ENCODE data around the gene PNMA1. TPM values are rescaled to one million over a fixed set of nuclear protein-coding genes. Genes with fewer than 3 reads are reported as not detected.
"Not testable (repeated sequence)": the region's sequence is repeated elsewhere in the genome, so short reads cannot be mapped to it uniquely, and the experiment has no call there.

The PNMA1 gene
- total RNA-seq, 1 donor from 2014 or later = 49.3 TPM

DNA sequence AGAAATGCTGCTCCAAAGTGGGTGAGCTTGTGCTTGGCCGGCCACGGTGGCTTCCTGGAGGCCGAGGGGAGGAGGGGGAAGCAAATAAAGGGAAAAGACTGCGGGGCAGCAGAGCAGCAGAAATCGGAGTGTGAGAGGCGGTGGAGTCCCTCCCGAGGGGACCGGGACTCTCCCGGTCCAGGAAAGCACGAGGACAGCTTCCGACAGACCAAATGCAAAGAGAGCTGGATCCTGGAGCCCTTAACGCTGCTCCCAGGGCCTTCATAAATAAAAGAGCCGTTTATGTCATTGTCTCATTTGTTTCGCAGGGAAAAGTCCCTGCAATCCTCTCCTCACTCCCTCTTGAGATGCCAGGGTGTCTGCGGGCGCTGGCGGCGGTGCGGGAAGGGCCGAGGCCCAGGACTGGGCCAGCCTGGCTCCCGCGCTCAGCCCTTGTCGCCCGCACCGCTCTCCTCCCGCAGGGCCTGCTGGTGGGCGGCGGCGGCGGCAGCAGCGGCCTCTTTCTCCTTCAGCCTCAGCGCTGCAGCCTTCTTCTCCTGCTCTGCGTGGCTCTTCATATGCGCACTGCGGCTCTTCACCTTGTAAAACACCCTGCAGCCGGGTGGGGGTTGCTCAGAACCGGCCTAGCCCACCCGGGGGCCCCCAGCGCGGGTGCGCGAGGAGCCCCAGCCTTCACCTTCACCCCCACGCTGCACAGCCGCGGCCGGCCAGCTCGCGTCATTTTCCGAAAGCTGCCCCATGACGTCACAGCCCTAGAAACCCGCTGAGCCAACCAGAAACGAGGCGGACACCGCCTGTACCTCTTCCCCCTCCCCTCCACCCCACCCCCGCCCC lies 4.5 kb upstream of the PNMA1 start:
- DNase-seq (ENCODE audit: low spot score) = peak; percentile 62

DNA sequence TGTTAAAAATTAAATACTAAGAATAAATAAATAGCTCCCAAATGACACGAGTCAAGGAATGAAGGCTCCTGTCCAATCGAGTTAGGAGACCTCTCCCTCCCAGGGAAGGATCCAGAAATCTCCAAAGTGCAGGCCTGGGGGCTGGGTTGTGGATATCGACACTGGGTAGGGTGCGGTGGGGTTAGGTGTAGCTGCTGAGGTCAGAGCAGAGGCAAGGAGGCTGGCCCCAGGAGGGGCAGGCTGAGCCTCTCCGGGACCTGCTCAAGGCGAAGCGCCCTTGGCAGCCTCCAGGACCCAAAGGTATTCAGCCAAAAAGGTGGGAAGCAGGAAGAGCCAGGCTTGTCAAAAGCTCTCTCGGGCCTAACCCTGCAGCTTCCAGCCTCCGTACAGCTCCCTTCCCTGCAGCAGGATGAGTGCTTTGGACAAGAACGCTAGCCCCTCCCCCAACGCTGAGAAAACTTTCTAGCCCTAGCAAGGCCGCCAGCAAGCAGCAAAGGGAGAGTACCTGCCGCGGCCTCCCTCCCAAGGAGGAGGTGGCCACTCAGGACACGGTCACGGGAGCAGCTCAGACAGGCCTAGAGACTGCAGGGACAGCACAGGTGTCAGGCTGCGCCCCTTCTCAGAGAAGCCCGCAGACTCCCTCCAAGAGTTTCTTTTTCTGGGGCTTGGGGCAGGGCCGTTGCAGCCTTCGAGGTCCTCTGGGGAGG lies 3.7 kb upstream of the PNMA1 start:
- DNase-seq (ENCODE audit: low spot score) = no peak

GRCh38 chr14:73717266-73717665 lies 3.1 kb upstream of the PNMA1 start:
- DNase-seq (ENCODE audit: low spot score) = no peak

GRCh38 chr14:73715707-73716106 lies 1.5 kb upstream of the PNMA1 start:
- DNase-seq (ENCODE audit: low spot score) = no peak

DNA sequence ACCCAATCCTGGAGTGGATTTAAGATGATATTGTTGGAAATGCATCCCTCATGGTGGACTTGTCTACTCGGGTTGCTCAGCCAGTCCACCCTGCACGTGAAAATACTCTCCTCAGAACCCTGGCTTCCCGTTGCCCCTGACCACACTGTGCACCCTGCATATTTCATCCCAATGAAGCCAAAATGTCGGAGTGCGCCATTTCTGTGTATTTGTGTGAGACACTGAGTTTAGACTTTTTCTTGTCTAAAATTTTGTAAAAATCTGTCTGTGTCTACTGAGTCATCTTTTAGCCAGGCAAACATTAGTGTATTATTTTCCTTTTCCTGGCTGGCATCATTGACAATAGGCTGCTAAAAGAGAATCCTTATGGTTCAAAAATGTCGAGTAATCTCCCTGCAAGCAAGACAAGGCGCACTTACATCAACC lies 485 bp upstream of the PNMA1 start:
- no peak for DNase-seq (ENCODE audit: low spot score)

DNA sequence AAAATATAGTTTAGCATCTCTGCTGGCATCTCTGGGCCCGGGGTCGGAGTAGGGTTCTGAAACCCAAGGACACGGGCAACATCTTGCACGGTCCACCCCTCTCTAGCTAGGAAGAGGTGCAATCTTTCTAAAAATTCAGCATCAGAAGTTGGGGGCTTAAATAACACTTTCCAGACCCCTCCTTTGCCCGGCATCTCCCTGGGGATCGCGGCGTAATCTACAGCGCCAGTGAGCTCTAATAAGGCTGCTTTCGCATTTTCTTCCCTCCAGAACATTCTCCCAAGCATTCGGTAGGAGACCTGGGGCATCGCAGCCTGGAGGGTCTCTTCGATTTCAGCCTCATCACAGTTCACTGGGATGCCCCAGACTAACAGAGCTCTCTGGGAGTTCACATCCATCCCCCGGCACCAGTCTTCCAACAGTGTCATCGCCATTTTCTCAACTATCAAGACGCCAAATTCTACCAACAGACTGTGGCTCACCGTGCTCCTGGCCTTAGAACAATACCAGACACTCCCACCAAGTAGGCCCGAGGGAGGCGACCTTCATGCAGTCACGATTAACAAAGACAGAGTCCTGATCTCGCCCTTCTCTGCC lies 880 bp downstream of the PNMA1 start:
- DNase-seq (ENCODE audit: low spot score) = no peak

DNA sequence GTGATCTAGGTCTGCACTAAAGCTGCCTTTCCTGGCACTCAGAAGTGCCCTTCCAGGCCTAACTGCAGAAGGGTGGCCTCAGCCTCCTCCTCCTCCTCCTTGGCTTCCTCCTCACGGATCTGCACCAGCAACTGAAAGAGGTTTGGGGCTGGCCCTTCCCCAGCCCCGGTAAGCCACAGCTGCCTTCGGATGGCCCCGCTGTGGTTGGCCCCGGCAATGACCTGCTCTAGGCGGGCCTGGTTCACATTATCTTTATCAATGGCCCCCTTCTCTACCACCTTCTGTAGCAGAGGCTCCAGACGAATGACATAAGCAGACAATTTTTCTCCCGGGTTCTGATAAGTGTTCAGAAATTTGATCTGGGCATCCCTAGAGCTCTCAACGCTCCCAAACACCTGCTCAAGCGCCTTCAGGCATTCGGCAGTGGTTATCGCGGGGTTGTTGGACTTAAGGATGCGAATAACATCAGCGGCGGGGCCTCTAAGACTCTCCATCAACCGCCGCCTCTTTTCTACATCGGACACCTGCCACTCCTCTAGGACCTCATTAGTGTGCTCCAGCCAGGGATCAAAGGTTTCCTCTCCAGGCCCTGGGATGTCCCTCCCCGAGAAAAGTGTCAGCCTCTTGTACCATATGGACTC lies 1.5 kb downstream of the PNMA1 start:
- no peak for DNase-seq (ENCODE audit: low spot score)

DNA sequence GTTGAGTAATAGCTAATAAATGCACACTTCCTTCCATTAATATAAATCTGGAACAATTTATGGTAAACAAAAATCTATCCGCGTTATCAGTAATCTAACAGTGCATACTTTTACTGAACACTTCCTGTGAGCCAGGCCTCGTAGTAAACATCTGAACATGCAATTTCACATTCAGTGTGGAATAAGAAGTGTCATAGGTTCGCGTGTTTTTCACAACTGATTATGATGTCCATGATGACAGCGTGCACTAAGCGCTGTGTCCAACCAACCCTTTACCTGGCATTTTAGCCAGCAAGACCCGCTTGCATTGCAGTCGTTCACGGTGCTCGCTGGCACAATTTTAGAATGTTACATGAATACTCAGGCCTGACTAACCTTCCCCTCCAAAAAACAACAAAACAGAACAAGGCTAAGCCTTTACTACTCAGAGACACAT lies 2.1 kb downstream of the PNMA1 start:
- DNase-seq (ENCODE audit: low spot score) = no peak

- DNase-seq (ENCODE audit: low spot score) = no peak
Observed at GRCh38 chr14:73710737-73711136, 3.4 kb downstream of the PNMA1 start.

GRCh38 chr14:73709904-73710469 lies 4.2 kb downstream of the PNMA1 start:
- no peak for DNase-seq (ENCODE audit: low spot score)

DNA sequence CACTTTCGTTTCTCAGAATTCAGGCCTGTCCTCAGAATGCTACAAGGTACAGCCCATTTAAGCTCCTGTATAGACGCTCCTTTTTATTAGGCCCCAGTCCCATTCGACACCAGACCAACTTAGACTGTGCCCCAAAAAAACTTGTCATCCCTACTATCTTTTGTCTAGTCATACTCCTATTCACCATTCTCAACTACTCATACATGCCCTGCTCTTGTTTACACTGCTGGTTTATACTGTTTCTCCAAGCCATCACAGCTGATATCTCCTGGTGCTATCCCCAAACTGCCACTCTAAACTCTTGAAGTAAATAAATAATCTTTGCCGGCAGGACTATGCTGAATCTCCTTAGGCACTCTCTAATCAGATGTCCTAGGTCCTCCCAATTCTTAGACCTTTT lies 6.1 kb downstream of the PNMA1 start:
- DNase-seq (ENCODE audit: low spot score) = not testable (repeated sequence)

DNA sequence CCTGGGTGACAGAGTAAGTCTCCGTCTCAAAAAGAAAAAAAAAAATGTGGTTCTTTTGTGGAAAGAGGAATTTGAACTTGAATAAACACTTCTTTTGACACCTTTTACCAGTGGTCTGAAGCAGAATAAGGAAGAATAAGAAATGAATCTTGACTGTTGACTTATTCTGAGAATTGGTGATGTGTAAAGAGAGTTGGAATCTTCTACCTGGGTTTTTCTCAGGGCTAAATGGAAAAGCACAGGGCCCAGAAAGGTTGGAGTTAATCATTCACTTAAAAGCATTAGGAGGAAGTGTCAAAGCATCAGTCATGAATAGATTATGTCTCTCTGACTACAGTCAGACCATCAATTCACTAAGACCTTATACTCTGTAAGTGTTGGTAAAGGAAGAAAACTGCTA lies 13.9 kb downstream of the PNMA1 start:
- DNase-seq (ENCODE audit: low spot score) = no peak

GRCh38 chr14:73696466-73697400 lies 17.5 kb downstream of the PNMA1 start:
- DNase-seq (ENCODE audit: low spot score) = no peak

- no peak for DNase-seq (ENCODE audit: low spot score)
Observed at GRCh38 chr14:73695997-73696396, 18.2 kb downstream of the PNMA1 start.

GRCh38 chr14:73695082-73695481 lies 19.1 kb downstream of the PNMA1 start:
- DNase-seq (ENCODE audit: low spot score) = no peak

DNA sequence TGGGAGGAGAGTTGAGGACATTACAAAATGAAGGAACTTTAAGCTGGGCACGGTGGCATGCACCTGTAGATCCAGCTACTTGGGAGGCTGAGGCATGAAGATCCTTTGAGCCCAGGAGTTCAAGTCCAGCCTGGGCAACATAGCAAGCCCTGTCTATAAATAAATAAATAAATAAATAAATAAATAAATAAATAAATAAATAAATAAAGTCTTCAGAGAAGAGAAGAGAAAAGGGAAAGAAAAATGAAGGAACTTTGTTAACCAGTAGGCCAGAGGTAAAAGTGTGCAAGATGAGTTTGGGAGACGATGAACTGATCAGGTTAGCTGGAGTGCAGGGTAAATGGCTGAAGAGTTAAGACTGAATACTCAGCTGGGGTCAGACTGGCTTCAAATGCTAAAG lies 20.1 kb downstream of the PNMA1 start:
- no peak for DNase-seq (ENCODE audit: low spot score)

- DNase-seq (ENCODE audit: low spot score) = no peak
Observed at GRCh38 chr14:73686901-73687300, 27.3 kb downstream of the PNMA1 start.

DNA sequence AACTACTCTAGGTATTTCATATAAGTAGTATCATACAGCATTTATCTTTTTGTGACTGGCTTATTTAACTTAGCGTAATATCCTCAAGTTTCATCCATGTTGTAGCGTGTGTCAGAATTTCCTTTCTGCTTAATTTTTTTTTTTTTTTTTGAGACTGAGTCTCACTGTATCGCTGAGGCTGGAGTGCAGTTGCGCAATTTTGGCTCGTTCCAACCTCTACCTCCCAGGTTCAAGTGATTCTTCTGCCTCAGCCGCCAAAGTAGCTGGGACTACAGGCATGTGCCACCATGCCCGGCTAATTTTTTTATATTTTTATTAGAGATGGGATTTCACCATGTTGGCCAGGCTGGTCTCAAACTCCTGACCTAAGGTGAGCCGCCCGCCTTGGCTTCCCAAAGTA lies 28.9 kb downstream of the PNMA1 start:
- DNase-seq (ENCODE audit: low spot score) = no peak

DNA sequence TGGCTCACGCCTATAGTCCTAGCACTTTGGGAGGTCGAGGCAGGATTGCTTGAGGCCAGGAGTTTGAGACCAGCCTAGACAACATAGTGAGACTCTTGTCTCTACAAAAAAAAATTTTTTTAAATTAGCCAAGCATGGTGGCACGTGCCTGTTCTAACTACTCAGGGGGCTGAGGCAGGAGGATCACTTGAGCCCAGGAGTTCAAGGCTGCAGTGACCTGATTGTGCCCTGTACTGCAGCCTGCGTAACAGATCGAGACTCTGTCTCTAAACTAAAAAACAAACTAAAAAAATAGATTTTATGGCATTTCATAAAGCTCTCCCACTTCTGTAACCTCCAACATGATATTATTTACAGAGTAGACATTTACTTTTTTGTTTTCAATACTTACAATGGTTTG lies 29.6 kb downstream of the PNMA1 start:
- DNase-seq (ENCODE audit: low spot score) = no peak

- no peak for DNase-seq (ENCODE audit: low spot score)
Observed at GRCh38 chr14:73680821-73681220, 33.4 kb downstream of the PNMA1 start.
